GM12864 (cell line): ENCODE results near the gene TPO.

Experiments used
- DNase-seq: peaks from one replicate; pipeline ENCODE4 v3.0.0-alpha.2; 2011; ENCODE audit warnings: low read depth
- H3K4me3 ChIP-seq: 2 replicates; pipeline ENCODE4 v1.5.1; 2011; ENCODE audit warnings: mild to moderate bottlenecking, low read depth, low read length, control low read depth
- TF ChIP-seq, protein P1 (sequence below): IDR thresholded peaks from 2 replicates; pipeline ENCODE4 v1.5.1; 2011; ENCODE audit warnings: low read depth, mild to moderate bottlenecking, moderate library complexity, low read length, control low read depth, inconsistent platforms; ENCODE audit errors: missing control alignments

TPO gene

DNA sequence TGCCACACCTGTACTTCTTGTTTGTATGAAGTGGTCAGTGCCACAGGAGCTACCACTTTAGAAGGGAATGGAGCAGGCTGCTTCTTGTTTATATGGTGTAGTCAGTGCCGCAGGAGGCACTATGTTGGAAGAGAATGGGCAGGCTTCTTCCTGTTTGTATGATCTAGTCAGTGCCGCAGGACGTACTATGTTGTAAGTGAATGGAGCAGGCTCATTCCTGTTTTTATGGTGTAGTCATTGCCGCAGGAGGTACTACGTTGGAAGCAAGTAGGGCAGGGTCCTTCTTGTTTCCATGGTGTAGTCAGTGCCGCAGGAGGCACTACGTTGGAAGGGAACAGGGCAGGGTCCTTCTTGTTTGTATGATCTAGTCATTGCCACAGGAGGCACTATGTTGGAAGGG, 27.3 kb downstream of the TPO start:
- no peak overlapping the region for H3K4me3 ChIP-seq
- DNase-seq: no peak
- TF ChIP-seq, protein P1, sequence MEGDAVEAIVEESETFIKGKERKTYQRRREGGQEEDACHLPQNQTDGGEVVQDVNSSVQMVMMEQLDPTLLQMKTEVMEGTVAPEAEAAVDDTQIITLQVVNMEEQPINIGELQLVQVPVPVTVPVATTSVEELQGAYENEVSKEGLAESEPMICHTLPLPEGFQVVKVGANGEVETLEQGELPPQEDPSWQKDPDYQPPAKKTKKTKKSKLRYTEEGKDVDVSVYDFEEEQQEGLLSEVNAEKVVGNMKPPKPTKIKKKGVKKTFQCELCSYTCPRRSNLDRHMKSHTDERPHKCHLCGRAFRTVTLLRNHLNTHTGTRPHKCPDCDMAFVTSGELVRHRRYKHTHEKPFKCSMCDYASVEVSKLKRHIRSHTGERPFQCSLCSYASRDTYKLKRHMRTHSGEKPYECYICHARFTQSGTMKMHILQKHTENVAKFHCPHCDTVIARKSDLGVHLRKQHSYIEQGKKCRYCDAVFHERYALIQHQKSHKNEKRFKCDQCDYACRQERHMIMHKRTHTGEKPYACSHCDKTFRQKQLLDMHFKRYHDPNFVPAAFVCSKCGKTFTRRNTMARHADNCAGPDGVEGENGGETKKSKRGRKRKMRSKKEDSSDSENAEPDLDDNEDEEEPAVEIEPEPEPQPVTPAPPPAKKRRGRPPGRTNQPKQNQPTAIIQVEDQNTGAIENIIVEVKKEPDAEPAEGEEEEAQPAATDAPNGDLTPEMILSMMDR: no peak

DNA sequence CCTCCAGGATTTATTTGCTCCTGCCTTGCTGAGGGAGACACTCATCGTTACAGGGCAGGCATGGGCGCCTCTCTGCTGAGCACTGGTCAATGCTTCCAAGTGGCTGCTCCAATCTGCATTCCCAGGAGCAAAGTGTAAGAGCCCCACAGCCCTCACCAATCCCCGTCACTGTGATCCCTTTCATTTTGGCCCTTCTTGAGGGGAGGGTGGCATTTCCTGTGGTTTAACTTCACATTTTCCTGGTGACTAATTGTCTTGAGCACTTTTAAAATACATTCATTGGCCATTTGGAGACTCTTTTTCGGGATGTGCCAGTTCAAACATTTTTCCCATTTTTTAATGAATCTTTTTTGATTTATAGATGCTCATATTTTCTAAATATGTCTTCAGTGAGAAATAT, 33.0 kb downstream of the TPO start:
- H3K4me3 ChIP-seq: no peak overlapping the region
- TF ChIP-seq, protein P1: no peak
- no peak for DNase-seq

DNA sequence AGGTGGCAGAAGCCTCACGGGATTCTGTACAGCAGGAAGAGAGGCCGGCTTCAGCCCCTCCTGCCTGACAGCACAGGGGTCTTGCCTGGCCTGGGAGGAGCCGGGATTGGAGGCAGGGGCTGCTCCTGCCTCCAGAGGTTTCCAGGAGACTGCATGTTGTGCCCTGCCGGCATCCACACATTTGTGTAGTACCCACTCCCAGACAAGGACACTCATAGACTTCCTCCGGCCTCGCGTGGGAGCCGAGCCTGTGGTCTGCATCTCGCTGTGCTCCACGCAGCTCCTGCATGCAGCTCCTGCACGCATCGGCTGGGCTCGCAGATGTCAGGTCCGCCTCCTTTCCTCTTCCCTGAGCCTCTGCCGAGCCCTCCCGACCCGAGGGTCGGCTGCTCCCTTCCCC, 34.7 kb downstream of the TPO start:
- TF ChIP-seq, protein P1: no peak
- no peak overlapping the region for H3K4me3 ChIP-seq
- no peak for DNase-seq

DNA sequence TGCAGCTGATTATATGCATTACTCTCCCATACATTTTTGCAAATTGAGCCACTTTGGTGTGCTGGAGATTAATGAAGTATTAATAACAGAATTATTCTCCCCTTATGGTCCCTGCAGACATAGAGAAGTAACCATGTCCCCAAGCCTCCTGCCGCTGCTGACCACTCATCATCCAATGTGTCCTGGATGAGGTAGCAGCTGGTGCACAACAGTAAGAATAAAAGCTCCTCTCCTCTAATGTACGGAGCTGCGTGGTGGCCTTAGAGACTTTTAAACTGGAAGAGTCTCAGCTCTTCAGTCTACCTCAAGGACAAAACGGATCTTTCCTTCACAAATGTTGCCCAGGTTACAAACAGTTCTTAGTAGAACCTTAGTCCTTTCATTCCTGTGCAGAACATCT, 37.7 kb downstream of the TPO start:
- DNase-seq: no peak
- no peak overlapping the region for H3K4me3 ChIP-seq
- TF ChIP-seq, protein P1: no peak

DNA sequence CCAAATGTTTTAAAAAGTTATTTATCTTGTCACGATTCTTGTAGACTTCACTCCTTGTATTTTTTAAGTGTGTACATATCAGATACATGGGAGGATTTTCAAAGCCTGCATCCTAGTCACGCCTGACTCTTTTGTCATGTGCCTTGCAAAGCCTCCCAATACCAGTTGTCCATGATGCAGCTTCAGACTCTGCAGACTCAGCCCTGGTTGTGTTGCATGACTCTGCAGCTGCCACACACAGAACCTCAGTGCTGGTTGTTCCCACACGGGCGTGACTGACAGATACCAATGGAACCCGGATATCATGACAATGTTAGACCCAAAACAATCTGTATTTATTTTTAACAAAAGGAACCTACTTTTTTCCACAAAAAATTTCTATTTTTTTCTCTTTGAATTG, 38.2 kb downstream of the TPO start:
- TF ChIP-seq, protein P1: no peak
- DNase-seq: no peak
- no peak overlapping the region for H3K4me3 ChIP-seq

DNA sequence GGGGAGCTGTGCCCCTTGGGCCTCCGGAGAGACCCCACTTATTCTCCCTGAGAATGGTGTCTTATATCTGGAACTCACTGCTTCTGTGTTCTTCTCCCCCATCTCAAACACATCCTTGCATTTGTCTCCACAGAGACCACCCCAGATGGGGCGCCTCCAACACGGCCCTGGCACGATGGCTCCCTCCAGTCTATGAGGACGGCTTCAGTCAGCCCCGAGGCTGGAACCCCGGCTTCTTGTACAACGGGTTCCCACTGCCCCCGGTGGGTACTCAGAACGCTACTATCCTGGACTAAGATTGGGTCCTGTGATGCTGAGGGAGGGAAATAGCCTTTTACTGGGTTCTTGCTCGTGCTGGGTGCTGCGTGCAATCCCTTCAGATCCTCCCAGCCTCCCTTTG, 40.3 kb downstream of the TPO start:
- TF ChIP-seq, protein P1: no peak
- no peak overlapping the region for H3K4me3 ChIP-seq
- no peak for DNase-seq

DNA sequence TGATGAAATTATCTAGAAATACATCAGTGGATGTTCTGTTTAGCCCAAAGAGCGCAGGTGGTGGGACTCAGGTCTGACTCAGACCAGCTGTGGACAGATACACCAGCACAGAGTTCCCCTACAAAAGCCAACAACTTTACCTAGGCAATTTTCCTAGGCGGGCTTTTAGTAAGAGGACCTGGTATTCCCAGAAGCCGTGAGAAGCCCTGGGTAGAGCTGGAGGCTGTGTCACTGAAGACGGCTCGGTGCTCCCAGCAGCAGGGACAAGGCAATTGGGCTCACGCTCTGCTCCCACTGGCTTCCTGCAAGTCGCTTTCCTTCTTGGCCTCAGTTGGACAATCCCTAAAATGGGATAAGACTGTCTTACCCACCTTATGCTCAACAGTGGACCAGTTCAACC, 41.1 kb downstream of the TPO start:
- no peak for DNase-seq
- no peak overlapping the region for H3K4me3 ChIP-seq
- TF ChIP-seq, protein P1: no peak
